ENCODE results near the gene ANKMY1.

The ANKMY1 gene

GRCh38 chr2:240473211-240473610 lies 84.6 kb downstream of the ANKMY1 start:
- DNase-seq (ENCODE audit: low read depth) = no peak

- DNase-seq (ENCODE audit: low read depth) = no peak
Measured at GRCh38 chr2:240472078-240472790, 85.6 kb downstream of the ANKMY1 start.

- no peak for DNase-seq (ENCODE audit: low read depth)
Measured at GRCh38 chr2:240469740-240470139, 88.0 kb downstream of the ANKMY1 start.

DNA sequence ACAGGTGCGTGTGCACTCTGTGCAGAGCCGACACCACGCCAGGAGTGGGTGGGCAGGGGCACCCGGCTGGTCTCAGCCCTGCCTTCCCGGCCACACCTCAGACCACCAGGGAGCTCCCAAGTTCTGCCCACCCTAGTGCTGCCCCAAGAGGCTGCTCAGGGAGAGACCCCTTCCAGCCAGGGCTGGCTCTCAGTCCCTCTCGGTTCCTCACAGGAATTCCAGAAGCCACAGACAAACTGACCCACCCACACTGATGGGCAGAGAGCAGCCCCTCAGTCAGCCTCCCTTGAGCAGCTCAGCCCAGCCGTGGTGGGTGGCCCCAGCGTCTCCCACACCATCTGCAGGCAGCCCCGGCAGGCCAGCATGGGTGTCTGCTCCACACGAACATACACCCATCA lies 88.5 kb downstream of the ANKMY1 start:
- no peak for DNase-seq (ENCODE audit: low read depth)

GRCh38 chr2:240468303-240469238 lies 89.2 kb downstream of the ANKMY1 start:
- DNase-seq (ENCODE audit: low read depth) = no peak

- DNase-seq (ENCODE audit: low read depth) = no peak
Measured at GRCh38 chr2:240467659-240468302, 90.0 kb downstream of the ANKMY1 start.

- no peak for DNase-seq (ENCODE audit: low read depth)
Measured at GRCh38 chr2:240467149-240467642, 90.6 kb downstream of the ANKMY1 start.

DNA sequence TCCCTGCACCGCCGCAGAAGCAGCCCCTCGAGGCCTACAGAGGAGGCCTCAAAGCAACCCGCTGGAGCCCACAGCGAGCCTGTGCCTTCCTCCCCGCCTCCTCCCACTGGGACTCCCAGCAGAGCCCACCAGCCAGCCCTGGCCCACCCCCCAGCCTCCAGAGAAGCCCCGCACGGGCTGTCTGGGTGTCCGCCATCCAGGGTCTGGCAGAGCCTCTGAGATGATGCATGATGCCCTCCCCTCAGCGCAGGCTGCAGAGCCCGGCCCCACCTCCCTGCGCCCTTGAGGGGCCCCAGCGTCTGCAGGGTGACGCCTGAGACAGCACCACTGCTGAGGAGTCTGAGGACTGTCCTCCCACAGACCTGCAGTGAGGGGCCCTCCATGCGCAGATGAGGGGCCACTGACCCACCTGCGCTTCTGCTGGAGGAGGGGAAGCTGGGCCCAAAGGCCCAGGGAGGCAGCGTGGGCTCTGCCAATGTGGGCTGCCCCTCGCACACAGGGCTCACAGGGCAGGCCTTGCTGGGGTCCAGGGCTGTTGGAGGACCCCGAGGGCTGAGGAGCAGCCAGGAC lies 91.1 kb downstream of the ANKMY1 start:
- DNase-seq (ENCODE audit: low read depth) = no peak

DNA sequence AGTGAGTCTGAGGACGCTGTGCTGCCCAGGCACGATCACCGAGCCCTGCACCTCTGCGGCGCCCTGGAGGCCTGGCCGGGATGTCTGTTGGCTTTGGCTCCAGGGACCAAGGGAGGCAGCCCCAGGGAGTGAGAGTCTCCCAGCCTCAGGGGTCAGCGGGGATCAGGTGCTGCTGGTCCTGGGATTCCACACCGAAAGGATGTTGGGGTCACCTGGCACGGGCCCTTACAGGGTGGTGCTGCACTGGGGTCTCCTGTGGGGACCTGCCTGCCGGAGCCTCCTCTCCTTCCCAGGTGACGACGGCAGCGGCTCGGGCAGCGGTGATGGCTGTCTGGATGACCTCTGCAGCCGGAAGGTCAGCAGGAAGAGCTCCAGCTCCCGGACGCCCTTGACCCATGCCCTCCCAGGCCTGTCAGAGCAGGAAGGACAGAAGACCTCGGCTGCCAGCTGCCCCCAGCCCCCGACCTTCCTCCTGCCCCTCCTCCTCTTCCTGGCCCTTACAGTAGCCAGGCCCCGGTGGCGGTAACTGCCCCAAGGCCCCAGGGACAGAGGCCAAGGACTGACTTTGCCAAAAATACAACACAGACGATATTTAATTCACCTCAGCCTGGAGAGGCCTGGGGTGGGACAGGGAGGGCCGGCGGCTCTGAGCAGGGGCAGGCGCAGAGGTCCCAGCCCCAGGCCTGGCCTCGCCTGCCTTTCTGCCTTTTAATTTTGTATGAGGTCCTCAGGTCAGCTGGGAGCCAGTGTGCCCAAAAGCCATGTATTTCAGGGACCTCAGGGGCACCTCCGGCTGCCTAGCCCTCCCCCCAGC lies 91.8 kb downstream of the ANKMY1 start:
- DNase-seq (ENCODE audit: low read depth) = no peak

GRCh38 chr2:240465268-240465764 lies 92.5 kb downstream of the ANKMY1 start:
- no peak for DNase-seq (ENCODE audit: low read depth)

GRCh38 chr2:240464514-240465241 lies 93.1 kb downstream of the ANKMY1 start:
- DNase-seq (ENCODE audit: low read depth) = no peak

DNA sequence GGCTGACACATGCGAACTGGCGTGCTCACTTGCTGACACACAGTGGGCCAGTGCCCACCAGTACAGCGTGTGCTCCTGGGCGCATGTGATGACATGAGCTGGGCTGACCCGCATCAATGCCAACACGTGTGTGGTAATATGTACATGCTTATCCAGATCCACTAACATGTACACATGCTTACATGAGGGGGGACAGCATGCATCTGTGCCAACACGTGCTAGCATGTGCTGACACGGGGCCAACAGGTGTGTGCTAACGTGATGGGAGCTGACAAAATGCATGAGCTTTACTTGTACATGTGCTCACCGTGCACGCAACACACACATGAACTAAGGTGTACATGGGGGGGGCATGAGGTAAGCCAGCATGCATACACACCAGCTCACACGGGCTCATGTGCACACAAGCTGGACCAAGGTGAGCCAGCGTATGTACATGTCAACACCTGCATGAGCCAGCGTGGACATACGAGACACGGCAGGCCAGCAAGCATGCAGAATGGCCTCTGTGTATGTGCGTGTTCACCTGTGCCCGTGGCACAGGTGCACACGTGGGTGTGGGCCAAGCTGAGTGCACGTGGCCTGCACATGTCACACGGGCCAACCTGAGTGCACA lies 93.8 kb downstream of the ANKMY1 start:
- DNase-seq (ENCODE audit: low read depth) = no peak

GRCh38 chr2:240463274-240463865 lies 94.4 kb downstream of the ANKMY1 start:
- no peak for DNase-seq (ENCODE audit: low read depth)

- no peak for DNase-seq (ENCODE audit: low read depth)
Measured at GRCh38 chr2:240462707-240463273, 95.0 kb downstream of the ANKMY1 start.

DNA sequence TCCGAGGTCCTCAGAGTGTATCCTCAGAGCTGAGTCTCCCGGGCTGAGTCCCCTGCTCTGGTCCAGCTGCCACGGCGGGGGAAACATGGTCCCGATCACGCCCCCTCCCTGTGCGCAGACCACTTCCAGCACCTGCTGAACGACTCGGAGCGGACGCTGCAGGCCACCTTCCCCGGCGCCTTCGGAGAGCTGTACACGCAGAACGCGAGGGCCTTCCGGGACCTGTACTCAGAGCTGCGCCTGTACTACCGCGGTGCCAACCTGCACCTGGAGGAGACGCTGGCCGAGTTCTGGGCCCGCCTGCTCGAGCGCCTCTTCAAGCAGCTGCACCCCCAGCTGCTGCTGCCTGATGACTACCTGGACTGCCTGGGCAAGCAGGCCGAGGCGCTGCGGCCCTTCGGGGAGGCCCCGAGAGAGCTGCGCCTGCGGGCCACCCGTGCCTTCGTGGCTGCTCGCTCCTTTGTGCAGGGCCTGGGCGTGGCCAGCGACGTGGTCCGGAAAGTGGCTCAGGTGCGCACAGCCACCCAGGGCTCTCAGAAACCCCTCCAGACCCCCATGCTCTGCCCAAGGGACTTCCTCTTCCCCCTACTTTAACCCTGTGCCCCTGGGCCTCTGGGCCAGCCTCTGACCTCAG lies 95.6 kb downstream of the ANKMY1 start:
- DNase-seq (ENCODE audit: low read depth) = no peak

DNA sequence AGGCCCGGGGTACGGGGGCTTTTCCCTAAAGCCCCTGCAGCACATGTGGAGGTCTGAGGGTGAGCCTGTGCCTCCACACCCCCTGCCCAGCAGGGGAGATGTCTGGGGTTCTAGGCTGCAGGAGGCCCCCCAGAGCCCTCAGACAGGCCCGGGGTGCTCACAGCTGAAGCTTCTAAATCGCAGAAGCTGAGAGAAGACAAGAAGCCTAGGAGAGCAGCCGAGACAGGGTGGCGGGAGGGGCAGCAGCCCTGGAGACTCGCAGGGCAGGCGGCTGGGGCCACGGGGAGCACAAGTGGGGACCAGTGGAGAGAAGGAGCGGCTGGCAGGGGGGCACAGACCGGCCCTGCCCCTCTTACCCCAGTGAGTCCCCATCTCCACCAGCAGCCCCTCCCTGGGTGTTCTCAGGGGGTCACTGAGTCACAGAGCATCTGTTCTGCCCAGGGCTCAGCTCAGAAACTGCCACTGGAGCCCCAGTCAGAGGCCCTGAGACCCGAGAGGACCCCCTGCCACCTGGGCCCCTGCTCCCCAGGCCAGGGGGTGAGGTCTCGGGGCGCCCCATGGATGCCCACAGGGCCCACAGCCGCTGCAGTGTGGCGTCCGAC lies 96.2 kb downstream of the ANKMY1 start:
- no peak for DNase-seq (ENCODE audit: low read depth)

- no peak for DNase-seq (ENCODE audit: low read depth)
Measured at GRCh38 chr2:240460781-240461431, 96.9 kb downstream of the ANKMY1 start.

DNA sequence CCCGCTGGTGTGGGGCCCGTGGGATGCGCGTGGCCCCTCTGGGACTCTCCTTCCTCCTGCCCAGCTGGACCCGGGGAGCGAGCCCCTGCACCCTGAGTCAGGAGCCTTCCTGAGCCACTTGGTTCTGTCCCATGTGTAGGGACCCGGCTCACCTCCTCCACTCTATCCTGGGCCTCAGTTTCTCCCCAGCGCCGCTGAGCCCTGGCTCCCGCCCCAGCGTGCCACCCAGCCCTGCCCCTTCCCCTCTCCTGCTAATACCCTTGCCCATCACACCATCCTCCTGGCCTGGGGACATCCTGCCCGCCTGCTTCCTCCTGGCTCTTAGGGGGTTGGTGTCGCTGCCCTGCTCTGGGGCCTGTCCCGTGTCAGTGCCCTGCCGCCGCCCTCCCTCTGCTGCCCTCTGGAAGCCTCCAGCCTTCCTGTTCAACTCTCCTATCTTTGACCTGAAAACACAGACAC lies 97.5 kb downstream of the ANKMY1 start:
- no peak for DNase-seq (ENCODE audit: low read depth)

Data from activated gamma-delta T cell treated with anti-CD3 and anti-CD28 coated beads, Interleukin-2, amount 50 U/mL, for 16 hours (primary cell).